IPS-15b (cell line): ENCODE data around the gene FGFBP1.

Experiments
- H3K27me3 ChIP-seq: one replicate; pipeline ENCODE4 v1.6.1; 2013; ENCODE audit warnings: low read length; ENCODE audit not compliant: control insufficient read depth, insufficient read depth
- H3K36me3 ChIP-seq: one replicate; pipeline ENCODE4 v1.6.1; 2013; ENCODE audit warnings: low read length; ENCODE audit not compliant: control insufficient read depth, insufficient read depth
- H3K4me1 ChIP-seq: one replicate; pipeline ENCODE4 v1.6.1; 2013; ENCODE audit warnings: mild to moderate bottlenecking, low read length; ENCODE audit not compliant: control insufficient read depth, insufficient read depth
- H3K4me3 ChIP-seq: one replicate; pipeline ENCODE4 v1.5.1; 2013; ENCODE audit warnings: low read depth, low read length
- H3K9ac ChIP-seq: one replicate; pipeline ENCODE4 v1.6.1; 2013; ENCODE audit warnings: low read depth, mild to moderate bottlenecking, low read length
- H3K9me3 ChIP-seq: one replicate; pipeline ENCODE4 v1.6.1; 2013; ENCODE audit warnings: mild to moderate bottlenecking, low read length; ENCODE audit not compliant: control insufficient read depth, insufficient read depth

The FGFBP1 gene

GRCh38 chr4:15906020-15906443 is 32.5 kb downstream of the FGFBP1 start:
- Histone ChIP-seq H3K27me3 (peaks cover 8% of the 10 kb centered on the region), H3K9ac (no peak overlapping the region), H3K4me3 (peak overlapping the region; percentile 49), H3K4me1 (no peaks in the 10 kb centered on the region), H3K9me3 (no peaks in the 10 kb centered on the region), H3K36me3 (no peaks in the 10 kb centered on the region)

- Histone ChIP-seq H3K4me1 (no peaks in the 10 kb centered on the region), H3K9me3 (no peaks in the 10 kb centered on the region), H3K36me3 (no peaks in the 10 kb centered on the region), H3K9ac (no peak overlapping the region), H3K27me3 (peaks cover 7% of the 10 kb centered on the region), H3K4me3 (no peak overlapping the region)
These were observed 35.8 kb downstream of the FGFBP1 start for GRCh38 chr4:15902746-15903145.

- Histone ChIP-seq H3K27me3 (peaks cover 7% of the 10 kb centered on the region), H3K36me3 (no peaks in the 10 kb centered on the region)
These were observed 36.5 kb downstream of the FGFBP1 start for GRCh38 chr4:15901998-15902397.

GRCh38 chr4:15901007-15901406 is 37.5 kb downstream of the FGFBP1 start:
- Histone ChIP-seq H3K9me3 (no peaks in the 10 kb centered on the region), H3K9ac (no peak overlapping the region), H3K4me3 (no peak overlapping the region), H3K4me1 (no peaks in the 10 kb centered on the region), H3K36me3 (no peaks in the 10 kb centered on the region), H3K27me3 (peaks cover 7% of the 10 kb centered on the region)

More at GRCh38 chr4:15901998-15902397, 36.5 kb downstream of the FGFBP1 start:
- Histone ChIP-seq H3K9me3 (no peaks in the 10 kb centered on the region), H3K9ac (no peak overlapping the region), H3K4me1 (no peaks in the 10 kb centered on the region), H3K4me3 (no peak overlapping the region)

- Histone ChIP-seq H3K4me1 (no peaks in the 10 kb centered on the region), H3K27me3 (no peaks in the 10 kb centered on the region), H3K9me3 (no peaks in the 10 kb centered on the region), H3K4me3 (no peak overlapping the region), H3K36me3 (no peaks in the 10 kb centered on the region), H3K9ac (no peak overlapping the region)
These were observed 39.0 kb downstream of the FGFBP1 start for GRCh38 chr4:15899511-15899910.

GRCh38 chr4:15898902-15899301 is 39.6 kb downstream of the FGFBP1 start:
- no peaks in the 10 kb centered on the region for H3K36me3 ChIP-seq
- H3K4me3 ChIP-seq, result no peak overlapping the region
- H3K27me3 ChIP-seq, result no peaks in the 10 kb centered on the region
- H3K9ac ChIP-seq, result no peak overlapping the region
- H3K4me1 ChIP-seq, result no peaks in the 10 kb centered on the region
- no peaks in the 10 kb centered on the region for H3K9me3 ChIP-seq

- H3K9ac ChIP-seq, result no peak overlapping the region
- H3K36me3 ChIP-seq, result no peaks in the 10 kb centered on the region
These were observed 41.0 kb downstream of the FGFBP1 start for GRCh38 chr4:15897577-15897976.

GRCh38 chr4:15894921-15895916 is 43.3 kb downstream of the FGFBP1 start:
- Histone ChIP-seq H3K9ac (no peak overlapping the region), H3K27me3 (no peaks in the 10 kb centered on the region), H3K9me3 (no peaks in the 10 kb centered on the region), H3K36me3 (no peaks in the 10 kb centered on the region), H3K4me1 (no peaks in the 10 kb centered on the region), H3K4me3 (no peak overlapping the region)

More at GRCh38 chr4:15897577-15897976, 41.0 kb downstream of the FGFBP1 start:
- no peaks in the 10 kb centered on the region for H3K9me3 ChIP-seq
- H3K4me1 ChIP-seq, result no peaks in the 10 kb centered on the region
- no peak overlapping the region for H3K4me3 ChIP-seq
- no peaks in the 10 kb centered on the region for H3K27me3 ChIP-seq

- Histone ChIP-seq H3K4me1 (no peaks in the 10 kb centered on the region), H3K9ac (no peak overlapping the region), H3K36me3 (no peaks in the 10 kb centered on the region), H3K9me3 (no peaks in the 10 kb centered on the region), H3K27me3 (no peaks in the 10 kb centered on the region), H3K4me3 (no peak overlapping the region)
These were observed 44.1 kb downstream of the FGFBP1 start for GRCh38 chr4:15894393-15894792.

GRCh38 chr4:15893962-15894361 is 44.6 kb downstream of the FGFBP1 start:
- Histone ChIP-seq H3K36me3 (no peaks in the 10 kb centered on the region), H3K9me3 (no peaks in the 10 kb centered on the region), H3K4me3 (no peak overlapping the region), H3K9ac (no peak overlapping the region), H3K4me1 (no peaks in the 10 kb centered on the region), H3K27me3 (no peaks in the 10 kb centered on the region)

GRCh38 chr4:15891312-15891711 is 47.2 kb downstream of the FGFBP1 start:
- no peaks in the 10 kb centered on the region for H3K9me3 ChIP-seq
- no peaks in the 10 kb centered on the region for H3K4me1 ChIP-seq
- H3K27me3 ChIP-seq, result no peaks in the 10 kb centered on the region
- no peak overlapping the region for H3K4me3 ChIP-seq
- no peak overlapping the region for H3K9ac ChIP-seq
- H3K36me3 ChIP-seq, result no peaks in the 10 kb centered on the region

- H3K27me3 ChIP-seq, result no peaks in the 10 kb centered on the region
- H3K9me3 ChIP-seq, result no peaks in the 10 kb centered on the region
- H3K4me1 ChIP-seq, result no peaks in the 10 kb centered on the region
- H3K9ac ChIP-seq, result no peak overlapping the region
- no peaks in the 10 kb centered on the region for H3K36me3 ChIP-seq
- H3K4me3 ChIP-seq, result no peak overlapping the region
These were observed 48.2 kb downstream of the FGFBP1 start for GRCh38 chr4:15890246-15890829.
